Suppressor macrophage treated with lipopolysaccharide for 1 hour (primary cell): ENCODE data around the gene RAD51AP2.
"Not testable (repeated sequence)": the region's sequence is repeated elsewhere in the genome, so short reads cannot be mapped to it uniquely, and the experiment has no call there.

Experiments used
- DNase-seq, 3 donors: peaks; one replicate each; pipeline ENCODE4 v3.0.0-alpha.2; 2020 to 2022

The RAD51AP2 gene

DNA sequence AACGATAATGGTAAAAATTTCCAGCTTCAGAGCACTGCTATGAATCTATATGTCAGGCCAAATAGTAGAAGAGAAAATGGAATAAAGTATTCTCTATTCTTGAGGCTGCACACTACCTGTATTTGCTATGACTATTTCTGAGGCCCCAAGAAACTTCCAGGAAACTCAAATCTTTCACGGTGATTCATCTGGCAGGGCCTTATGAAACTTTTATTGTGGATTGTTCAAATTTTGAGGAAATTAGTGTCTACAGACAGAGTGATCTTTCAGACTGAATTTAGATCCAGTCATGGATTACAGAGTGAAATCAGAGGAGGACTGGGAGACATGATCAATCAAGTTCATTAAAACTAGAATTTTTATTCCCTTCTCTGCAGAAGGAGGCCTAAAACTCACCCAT is 18.2 kb upstream of the RAD51AP2 start:
- no peak for DNase-seq

DNA sequence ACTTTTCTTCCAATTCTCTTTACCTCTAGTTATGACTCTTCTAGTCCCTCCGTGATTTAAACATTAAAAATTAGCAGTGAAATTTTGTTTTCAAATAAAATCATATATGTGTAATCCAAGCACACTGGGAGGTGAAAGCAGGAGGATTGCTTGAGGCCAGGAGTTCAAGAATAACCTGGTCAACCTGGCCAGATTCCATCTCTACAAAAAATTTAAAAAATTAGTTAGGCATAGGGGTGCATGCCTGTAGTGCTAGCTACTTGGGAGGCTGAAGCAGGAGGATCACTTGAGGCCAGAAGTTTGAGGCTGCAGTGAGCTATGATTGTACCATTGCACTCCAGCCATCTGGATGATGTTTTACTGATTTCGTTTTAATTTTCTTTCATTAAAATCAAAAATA is 15.3 kb upstream of the RAD51AP2 start:
- no peak for DNase-seq

DNA sequence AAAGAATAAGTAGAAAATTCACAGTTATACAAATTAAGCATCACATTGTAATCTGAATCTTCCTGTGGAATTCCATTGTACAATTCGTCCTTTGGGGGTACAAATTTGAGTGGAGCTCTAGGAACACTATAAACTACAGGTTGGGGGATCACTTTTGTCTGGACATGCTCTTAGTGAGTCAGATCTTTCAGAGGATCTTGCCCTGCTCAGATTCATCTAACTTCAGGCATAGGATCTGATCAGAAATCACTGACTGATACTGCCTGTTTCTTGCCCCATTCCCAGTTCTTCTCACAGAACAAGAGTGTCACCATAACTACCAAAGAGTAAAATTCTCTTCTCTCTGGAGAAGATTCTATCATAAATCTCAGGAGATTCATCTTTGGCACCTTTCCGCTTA is 11.5 kb upstream of the RAD51AP2 start:
- no peak for DNase-seq

DNA sequence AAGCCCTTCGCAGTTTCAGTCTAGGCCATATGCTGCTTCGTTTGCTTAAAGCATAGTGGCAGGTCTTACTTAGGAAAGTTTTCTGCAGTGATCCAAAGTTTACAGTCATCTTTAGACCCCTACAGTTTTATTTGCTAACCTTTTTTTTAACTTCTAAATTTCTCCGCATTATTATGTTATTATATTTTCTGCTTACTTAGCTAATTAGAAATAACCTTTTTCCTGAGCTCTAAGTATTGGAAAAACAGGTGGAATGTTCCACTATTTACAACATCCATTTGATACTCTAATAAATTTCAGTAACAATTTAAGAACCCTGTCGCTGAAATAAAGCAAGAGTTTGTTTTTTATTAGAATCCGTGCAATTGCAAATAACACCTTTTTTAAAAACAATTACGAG is 4.1 kb upstream of the RAD51AP2 start:
- DNase-seq = no peak

DNA sequence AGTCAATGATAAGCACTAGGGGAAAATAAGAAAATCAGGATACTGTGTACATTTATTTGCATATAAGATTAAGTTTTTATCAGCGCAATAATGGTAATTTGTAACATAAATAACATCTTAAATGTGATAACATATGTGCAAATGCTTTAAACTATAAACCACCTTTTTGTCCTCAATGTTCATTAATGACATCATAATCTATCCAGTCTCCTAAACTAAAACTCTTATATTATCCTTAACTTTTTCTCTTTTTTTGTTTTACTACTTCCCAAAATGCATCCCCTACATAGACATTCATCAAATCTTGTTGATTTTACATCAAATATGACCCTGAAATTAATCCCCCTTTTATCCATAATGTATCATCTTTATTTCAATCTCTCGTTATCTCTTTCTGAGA is 3.4 kb upstream of the RAD51AP2 start:
- DNase-seq = no peak

DNA sequence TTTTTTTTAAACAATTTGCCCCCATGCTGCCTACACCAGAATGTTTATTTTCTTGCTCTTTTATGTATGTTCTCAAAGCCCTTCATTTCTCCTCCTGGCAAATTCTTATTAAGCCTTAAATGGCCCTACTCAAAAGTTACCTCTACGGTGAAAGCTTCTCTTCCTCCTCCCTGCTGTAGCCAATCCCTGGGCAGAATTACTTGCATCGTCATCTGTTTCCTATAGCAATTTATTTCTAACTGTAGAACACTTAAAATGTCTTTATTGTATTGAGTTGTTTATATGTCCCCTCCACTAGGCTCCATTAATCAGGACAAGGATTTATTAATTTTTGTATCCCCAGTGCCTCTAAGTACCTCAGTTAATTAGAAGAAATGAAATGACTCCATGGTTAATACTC is 2.5 kb upstream of the RAD51AP2 start:
- no peak for DNase-seq

DNA sequence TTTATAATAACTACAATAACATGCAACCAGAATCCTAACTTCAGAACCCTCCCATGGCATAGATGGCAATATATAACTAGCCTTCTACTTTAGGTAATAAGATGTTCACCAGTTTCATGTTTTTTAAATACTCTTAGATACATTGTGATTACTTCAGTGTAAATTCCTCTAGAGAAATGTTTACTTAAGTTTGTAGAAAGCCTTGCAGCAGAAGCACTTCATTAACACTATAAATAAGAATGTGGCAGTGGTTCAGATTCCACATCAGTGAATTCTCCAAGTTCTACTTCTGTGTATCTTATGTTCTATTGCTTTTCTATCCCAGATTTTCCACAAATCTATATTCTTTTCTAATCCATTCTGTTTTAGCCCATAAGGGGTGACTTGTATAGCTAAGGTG is 1.2 kb upstream of the RAD51AP2 start:
- no peak for DNase-seq

DNA sequence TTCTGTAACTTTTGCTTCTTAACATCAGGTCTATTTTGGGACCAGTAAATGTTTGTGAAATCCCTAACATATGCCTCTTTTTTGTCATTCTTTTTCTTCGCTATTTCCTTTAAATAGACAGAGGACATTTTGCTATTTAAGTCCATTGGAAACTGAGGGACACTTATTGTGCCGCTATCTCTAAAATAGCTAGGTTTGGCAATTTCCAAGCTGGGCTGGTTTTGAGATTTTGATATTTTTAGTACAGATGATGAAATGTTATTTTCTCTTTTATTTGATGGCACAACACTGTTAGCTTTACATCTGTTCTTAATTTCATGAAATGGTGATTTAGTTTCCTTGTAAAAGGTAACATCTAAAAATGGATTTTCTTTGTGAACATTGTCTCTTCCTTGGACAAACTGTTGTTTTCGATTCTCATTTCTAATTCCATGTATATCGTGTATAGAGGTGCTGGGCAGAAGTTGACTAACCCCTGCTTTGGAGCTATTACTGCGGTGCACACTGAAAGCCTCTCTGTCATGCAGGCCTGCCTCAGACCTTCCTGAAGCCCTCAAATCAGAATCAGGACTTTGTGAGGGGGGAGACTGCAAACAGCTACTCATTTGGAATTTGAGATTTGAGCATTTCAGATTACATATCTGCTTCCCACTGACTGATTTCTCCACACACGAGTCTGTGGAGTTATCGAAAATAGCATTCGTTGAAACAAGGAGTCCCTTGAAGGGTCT is 594 bp downstream of the RAD51AP2 start:
- DNase-seq = no peak

DNA sequence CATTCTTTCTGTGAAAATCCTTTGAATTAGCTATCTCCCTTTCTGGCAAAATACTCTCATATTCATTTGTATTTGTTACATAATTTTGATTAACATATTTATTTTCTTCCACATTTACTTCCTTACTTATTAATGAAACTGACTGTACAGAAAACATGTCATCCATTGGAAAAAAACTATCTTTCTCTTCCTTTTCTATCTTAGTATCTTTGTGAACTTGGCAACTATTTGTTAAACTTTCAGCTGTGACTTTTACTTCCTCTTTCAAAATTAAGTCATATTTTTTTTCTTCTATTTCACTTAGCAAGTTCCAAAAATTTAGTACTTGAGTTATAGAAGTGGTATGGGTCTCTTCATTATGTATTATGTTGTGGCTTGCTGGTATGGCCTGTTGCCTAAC is 2.6 kb downstream of the RAD51AP2 start:
- DNase-seq = peak in 2 of 3 donors; percentile 23 to 31

DNA sequence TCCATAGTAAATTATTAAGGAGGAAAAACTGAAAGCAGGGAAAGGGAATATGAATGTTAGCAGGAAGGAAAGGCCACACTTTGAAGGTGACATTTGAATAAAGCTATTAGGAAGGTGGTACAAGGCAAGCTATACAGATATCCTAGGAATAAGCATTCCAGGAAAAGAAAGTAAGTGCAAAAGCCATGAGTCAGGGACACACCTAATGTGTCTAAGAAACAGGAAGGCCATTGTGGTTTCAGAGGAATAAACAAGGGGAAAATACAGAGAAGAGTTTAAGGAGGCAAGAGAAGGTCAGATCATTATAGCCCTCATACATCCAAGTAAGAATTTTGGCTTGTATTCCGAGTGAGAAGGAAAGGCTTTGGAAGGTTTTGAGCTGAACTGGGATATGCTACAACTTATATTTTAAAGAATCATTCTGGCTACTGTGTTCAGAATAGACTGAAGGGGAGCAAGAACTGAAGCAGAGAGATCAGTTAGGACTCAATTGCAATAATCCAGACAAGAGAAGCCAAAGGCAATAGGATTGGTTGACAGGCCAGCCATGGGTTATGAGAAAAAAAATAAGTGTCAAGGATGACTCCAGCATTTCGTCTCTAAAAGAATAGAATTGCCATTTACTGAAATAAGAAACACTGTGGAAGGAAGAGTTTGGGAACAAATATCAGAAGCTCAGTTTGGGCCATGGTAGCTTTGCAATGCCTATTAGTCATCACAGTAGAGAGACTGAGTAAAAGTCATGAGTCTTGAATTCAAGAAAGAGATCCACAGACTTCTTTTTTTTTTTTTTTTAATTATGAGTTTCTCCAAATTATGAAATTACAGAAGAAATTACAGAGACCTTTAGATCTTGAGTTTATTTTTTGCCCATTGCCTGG is 11.3 kb downstream of the RAD51AP2 start:
- DNase-seq = peak; percentile 1 to 19 (median 15)

DNA sequence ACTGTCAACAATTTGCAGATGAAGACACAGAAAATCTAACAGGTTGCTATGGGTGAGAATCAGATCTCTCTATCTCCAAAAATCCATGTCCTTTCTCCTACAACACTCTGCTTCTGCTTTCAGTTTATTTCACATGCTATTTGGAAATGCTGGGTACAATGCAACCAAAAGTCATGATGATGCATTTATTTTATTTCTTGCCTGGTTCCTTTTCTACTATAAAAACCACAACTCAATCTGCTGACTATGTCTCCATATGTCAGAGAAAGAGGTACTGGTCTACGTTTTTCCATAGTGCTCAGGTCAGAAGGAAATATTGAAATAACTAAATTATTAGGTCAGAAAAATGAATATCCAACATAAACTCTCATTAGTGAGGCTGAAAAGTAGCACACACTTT is 20.5 kb downstream of the RAD51AP2 start:
- peak; percentile 1 to 23 (median 14) for DNase-seq

DNA sequence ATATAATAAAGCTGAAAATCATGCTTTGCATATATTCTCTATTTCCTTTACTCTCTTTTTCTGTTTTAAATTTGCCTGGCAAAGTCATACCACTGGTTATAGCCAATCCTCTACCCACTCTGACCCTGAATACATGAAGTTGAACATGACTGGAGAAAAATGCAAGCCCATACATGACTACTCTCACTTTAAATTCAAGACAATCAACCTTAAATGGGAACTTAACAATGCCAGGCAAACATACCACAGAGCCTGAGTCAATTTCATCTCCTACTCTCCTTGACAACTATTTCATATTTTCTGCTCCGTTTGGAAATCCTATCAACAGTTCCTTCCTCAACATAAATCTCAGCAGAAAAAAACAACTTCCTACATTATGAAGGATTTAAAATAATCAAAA is 22.6 kb downstream of the RAD51AP2 start:
- no peak for DNase-seq

DNA sequence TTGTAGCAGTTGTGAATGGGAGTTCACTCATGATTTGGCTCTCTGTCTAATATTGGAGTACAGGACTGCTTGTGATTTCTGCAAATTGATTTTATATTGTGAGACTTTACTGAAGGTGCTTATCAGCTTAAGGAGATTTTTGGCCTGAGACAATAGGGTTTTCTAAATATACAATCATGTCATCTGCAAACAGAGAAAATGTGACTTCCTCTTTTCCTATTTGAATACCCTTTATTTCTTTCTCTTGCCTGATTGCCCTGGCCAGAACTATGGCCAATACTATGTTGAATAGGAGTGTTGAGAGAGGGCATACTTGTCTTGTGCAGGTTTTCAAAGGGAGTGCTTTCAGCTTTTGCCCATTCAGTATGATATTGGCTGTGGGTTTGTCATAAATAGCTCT is 28.1 kb downstream of the RAD51AP2 start:
- not testable (repeated sequence) for DNase-seq

DNA sequence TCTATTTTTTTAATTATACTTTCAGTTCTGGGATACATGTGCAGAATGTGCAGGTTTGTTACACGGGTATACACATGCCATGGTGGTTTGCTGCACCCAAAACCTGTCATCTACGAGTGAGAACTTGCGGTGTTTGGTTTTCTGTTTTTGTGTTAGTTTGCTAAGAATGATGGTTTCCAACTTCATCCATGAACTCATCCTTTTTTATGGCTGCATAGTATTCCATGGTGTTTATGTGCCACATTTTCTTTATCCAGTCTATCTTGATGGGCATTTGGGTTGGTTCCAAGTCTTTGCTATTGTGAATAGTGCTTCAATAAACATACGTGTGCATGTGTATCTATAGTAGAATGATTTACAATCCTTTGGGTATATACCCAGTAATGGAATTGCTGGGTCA is 29.6 kb downstream of the RAD51AP2 start:
- DNase-seq = not testable (repeated sequence)

DNA sequence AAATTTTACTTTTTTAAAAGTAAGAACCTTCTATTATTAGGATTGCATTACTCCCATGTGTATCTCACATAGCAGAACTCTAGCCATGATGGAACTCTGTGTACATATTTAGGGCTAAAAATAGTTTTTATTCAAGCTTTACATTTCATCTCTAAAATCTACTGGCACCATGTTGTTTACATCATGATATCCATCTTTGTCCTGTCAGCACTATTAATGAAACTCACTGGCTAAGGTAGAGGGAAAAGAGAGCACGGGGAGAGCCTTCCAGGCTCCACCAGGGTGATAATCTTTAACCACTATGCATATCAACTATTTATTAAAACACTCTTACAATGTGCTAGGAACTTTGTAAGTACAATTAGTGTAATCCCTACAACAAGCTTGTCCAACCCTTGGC is 34.7 kb downstream of the RAD51AP2 start:
- no peak for DNase-seq

DNA sequence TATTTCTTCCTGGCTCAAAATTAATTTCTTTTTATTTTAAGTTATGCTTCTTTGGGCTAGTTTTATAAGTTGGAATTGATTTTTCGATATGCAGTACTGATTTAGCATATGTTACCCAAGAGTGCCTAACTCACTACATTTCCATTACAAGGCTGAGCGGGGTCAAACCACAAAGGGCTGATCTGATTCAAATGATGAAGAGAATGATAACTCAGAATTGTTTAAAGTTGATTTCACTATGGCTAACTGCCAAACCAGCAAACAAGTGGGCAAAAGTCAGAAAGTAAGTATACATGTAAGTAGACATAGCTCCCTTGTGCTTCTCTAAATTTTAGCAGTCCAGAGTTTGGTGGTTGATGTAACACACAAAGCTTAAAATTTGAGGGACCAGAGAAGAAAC is 35.6 kb downstream of the RAD51AP2 start:
- DNase-seq = no peak

DNA sequence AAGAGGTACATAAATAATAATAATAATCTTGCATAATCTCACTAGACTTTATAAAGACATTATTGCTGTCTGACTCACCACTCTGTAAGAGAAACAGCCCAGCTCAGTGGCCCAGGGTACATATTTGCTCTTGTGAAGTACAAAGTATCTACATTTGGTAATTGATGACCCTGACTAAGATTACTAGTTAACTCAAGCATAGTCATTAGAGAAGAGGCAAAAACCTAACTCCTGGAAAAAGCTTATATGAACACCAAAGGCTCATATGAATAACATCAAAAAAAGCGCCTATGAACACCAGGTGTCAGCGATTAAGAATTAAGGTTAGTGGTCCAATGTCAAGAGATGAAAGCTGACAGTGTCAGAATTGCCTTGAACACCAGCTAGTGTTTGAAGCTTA is 38.4 kb downstream of the RAD51AP2 start:
- no peak for DNase-seq

DNA sequence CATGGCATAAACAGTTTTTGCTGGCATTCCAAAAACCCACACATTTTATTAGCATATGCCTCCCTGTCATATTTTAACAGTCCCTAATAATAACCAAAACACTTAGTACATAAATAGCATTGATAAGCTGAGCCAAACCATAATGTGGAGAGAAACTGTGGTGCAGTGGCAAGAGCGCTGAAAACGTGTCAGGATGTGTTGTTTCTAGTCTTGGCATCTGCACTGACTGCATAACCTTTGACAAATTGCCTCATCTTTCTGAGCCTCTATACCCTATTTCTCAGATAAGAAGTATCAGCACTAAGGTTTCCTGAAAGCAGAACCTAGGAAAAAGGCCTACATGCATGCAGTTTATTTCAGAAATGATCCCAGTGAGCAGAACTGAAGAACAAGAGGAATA is 41.4 kb downstream of the RAD51AP2 start:
- no peak for DNase-seq

DNA sequence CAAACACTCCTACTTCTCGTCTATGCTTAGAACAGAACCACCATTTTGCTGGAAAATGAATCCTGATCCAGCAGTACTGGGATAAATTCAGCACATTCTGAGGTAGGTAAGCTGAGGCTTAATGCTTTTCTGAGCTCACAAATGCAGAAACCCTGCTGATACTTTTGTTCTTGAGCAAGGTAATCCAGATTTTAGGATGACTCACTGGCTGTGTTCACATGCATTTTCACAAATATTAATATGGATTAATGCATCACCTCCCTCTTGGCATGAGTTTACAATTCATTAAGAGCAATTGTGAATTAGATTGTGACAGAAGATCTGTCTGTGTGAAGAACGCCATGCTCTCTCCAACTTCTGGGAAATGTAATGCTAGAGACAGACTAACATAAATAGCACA is 42.2 kb downstream of the RAD51AP2 start:
- DNase-seq = no peak

DNA sequence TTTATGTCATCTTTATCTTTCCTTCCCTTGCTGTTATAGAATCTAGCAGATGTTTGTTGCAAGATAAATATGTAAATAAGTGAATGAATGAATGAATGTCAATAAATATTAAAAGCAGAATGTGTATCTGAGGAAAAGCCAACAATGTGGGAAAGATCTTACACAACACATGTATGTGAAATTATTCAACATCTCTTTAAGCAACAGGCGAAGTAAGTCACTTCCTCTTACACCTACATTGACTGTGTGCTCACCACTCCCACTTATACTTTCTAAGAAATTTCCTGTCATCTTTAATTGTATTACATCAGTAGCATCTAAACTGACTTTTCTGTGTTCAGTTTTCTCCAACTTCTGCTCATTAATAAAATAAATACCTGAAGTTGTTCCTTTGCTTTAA is 43.0 kb downstream of the RAD51AP2 start:
- peak; percentile 34 to 73 (median 68) for DNase-seq

DNA sequence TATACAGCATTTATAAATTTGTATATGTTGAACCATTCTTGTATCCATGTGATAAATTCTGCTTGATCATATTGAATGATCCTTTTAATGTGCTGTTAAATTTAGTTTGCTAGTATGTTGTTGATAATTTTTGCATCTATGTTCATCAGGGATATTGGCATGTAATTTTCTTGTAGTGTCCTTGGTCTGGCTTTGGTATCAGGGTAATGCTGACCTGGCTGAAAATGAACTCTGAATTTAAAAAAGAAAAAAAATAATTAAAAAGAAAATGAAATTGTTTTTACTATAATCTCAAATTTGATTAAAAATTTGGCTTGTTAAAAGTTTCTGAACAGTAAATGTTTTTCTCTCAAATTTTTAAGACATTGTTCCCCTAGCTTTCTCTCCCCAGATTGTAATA is 46.3 kb downstream of the RAD51AP2 start:
- no peak for DNase-seq

DNA sequence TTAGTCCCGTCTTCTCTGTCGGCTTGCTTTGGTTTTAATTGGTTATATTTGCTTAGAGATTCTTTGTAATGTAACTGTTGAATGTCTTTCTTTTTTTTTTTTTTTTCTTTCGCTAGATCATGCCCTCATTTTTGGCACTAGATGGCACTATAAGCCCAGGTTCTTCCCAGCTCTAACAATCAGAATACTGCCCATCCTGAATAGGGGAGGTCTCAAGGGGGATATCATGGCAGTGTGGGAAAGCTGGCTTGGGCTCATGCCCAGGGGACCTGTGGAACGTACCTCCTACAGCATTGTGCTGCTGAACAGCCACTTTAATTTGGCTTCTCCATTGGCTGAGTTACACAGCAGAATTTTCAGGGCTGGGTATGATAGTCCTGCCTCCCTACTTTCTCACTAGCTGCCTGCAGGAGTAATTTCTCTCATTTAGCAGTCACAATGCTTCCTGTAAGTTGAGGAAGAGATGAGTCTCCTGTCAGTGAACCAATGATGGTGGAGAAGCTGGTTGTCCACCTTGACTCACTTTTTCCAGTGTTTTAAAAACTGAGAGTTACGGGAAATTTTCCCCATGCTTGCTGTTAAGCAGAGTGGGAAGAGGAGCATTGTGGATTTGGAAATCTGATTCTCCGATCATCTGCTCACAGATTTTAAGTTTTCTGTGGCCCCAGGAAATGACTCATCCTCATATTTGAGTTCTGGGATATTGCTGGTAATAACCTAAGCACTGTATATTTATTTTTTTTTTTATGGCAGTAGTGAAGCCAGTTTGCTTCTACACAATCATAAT is 47.2 kb downstream of the RAD51AP2 start:
- peak; percentile 6 to 32 (median 22) for DNase-seq

DNA sequence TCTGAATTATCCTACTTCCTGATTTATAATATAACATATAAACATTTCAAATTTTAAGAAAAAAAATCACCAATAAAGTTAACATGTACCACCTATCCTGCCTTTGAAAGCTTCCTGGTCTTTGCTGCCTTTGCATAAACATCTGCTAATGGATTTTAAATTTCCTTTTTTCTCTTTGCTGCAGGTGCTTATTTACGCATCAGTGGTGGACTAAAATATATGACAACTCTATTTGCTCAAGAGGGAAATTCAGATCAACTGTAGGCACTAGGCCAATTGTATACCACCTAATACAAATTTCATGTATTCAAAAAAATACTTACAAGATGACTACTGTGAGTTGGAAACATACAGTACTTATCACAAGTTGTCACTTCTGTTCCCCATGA is 57.2 kb downstream of the RAD51AP2 start:
- DNase-seq = no peak
